ENCODE data around the gene BEX1. TPM values are rescaled to one million over a fixed set of nuclear protein-coding genes. Genes with fewer than 3 reads are reported as not detected.
"Not testable (repeated sequence)": the region's sequence is repeated elsewhere in the genome, so short reads cannot be mapped to it uniquely, and the experiment has no call there.

The BEX1 gene
- polyA plus RNA-seq, 1 donor (not counting 4 experiments of a cell fraction or from before 2014, with no cell fraction given) = 6.4 TPM

DNA sequence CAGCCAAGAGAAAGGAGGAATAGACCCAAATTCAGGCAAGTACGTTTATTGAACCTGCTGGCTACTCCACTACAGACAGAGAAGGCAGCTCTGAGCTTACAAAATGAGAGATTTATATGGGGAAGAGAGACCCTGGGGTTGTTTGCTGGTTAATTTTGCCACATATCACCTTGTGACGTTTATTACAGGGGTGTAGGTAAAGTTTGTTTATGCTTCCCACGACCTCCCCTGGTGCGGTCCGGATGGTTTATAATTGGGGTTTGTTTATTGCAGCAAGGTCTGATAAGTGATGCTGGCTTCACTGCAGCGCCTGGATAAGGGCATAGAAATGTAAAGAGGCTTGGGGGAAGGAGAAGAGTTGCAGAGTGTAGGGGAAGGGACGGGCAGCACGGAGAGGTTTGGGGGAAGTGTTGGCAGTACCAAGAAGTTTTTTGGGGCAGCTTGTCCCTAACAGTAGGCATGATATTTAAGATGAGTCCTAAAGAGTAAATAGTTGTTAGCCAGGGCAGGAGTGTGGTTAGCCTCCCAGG lies 12.6 kb downstream of the BEX1 start:
- no peaks in the 10 kb centered on the region for H3K27me3 ChIP-seq (ENCODE audit: control insufficient read depth, extremely low read depth, insufficient read depth, low read length)
- H3K4me3 ChIP-seq (ENCODE audit: control insufficient read depth in 2 of 3, extremely low read depth in 1 of 3, insufficient read depth in 2 of 3, low read depth in 1 of 3, low read length in 3 of 3) = no peak overlapping the region
- no peaks in the 10 kb centered on the region for H3K9me3 ChIP-seq (ENCODE audit: control insufficient read depth, low read depth, low read length)
- H4K20me1 ChIP-seq (ENCODE audit: control insufficient read depth, extremely low read depth, insufficient read depth, low read length) = no peaks in the 10 kb centered on the region
- H3K79me2 ChIP-seq (ENCODE audit: control insufficient read depth, insufficient read depth, low read length) = no peaks in the 10 kb centered on the region
- no peaks in the 10 kb centered on the region for H3K36me3 ChIP-seq (ENCODE audit: control insufficient read depth in 2 of 2, extremely low read depth in 1 of 2, insufficient read depth in 2 of 2, low read length in 2 of 2)
- no peaks in the 10 kb centered on the region for H3K9me1 ChIP-seq (ENCODE audit: control insufficient read depth, extremely low read depth, insufficient read depth, low read length)
- dilution Hi-C loops (cut with MboI; ENCODE audit: extremely low pct_ligation_motif_present, low sequenced_read_pairs) = no loop called here
- DNase-seq (ENCODE audit: low read depth, low spot score) (no peak), FAIRE-seq (no peak)
- no peaks in the 10 kb centered on the region for H3K4me1 ChIP-seq (ENCODE audit: control insufficient read depth, extremely low read depth, insufficient read depth, low read length)
- H3K4me2 ChIP-seq (ENCODE audit: control insufficient read depth, extremely low read depth, insufficient read depth, low read depth, low read length) = no peak overlapping the region
- no peak overlapping the region for H2AFZ ChIP-seq (ENCODE audit: control insufficient read depth, low read length)
- H3K9ac ChIP-seq (ENCODE audit: control insufficient read depth, extremely low read depth, insufficient read depth, low read length) = no peak overlapping the region
- H3K27ac ChIP-seq (ENCODE audit: control insufficient read depth, insufficient read depth, low read length) = no peak overlapping the region
- TF ChIP-seq EZH2 (IDR thresholded peaks at IDR 0.05; ENCODE audit: low read length) (no peak), CTCF (optimal IDR thresholded peaks at IDR 0.05 in 1 of 3, IDR thresholded peaks at IDR 0.05 in 1 of 3, conservative IDR thresholded peaks at IDR 0.05 in 1 of 3; ENCODE audit: extremely low read depth in 1 of 3, insufficient read depth in 2 of 3, low read length in 3 of 3) (no peak)

- H3K4me1 ChIP-seq (ENCODE audit: control insufficient read depth, extremely low read depth, insufficient read depth, low read length); H3K36me3 ChIP-seq (ENCODE audit: control insufficient read depth in 2 of 2, extremely low read depth in 1 of 2, insufficient read depth in 2 of 2, low read length in 2 of 2); dilution Hi-C loops (cut with MboI; ENCODE audit: extremely low pct_ligation_motif_present, low sequenced_read_pairs); H3K9me3 ChIP-seq (ENCODE audit: control insufficient read depth, low read depth, low read length); H3K4me2 ChIP-seq (ENCODE audit: control insufficient read depth, extremely low read depth, insufficient read depth, low read depth, low read length); H2AFZ ChIP-seq (ENCODE audit: control insufficient read depth, low read length); H4K20me1 ChIP-seq (ENCODE audit: control insufficient read depth, extremely low read depth, insufficient read depth, low read length); DNase-seq (ENCODE audit: low read depth, low spot score); H3K79me2 ChIP-seq (ENCODE audit: control insufficient read depth, insufficient read depth, low read length); H3K4me3 ChIP-seq (ENCODE audit: control insufficient read depth in 2 of 3, extremely low read depth in 1 of 3, insufficient read depth in 2 of 3, low read depth in 1 of 3, low read length in 3 of 3); H3K27ac ChIP-seq (ENCODE audit: control insufficient read depth, insufficient read depth, low read length); H3K27me3 ChIP-seq (ENCODE audit: control insufficient read depth, extremely low read depth, insufficient read depth, low read length); H3K9ac ChIP-seq (ENCODE audit: control insufficient read depth, extremely low read depth, insufficient read depth, low read length); FAIRE-seq; H3K9me1 ChIP-seq (ENCODE audit: control insufficient read depth, extremely low read depth, insufficient read depth, low read length): not testable (repeated sequence)
These were observed 30.6 kb downstream of the BEX1 start for GRCh38 chrX:103033371-103033770.

DNA sequence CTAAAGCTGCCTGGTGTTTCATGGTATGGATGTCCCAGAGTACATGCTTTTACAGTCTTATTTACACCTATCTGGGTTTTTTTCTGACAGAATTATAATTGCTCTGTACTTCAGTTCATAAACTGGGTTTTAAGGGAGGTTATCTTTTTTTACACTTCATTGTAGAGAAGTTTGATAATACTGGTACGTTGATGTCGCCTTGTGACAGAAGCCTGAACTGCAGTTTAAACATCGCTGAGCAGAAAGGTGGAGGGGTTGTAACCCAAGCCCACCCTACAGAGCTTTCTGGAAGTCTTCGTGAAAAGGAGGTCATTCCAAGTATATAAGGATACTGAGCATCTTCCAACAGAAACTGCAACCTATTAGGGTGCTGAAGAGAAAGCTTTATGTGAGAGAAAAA lies 46.4 kb downstream of the BEX1 start:
- Histone ChIP-seq H3K36me3 (ENCODE audit: control insufficient read depth in 2 of 2, extremely low read depth in 1 of 2, insufficient read depth in 2 of 2, low read length in 2 of 2) (no peaks in the 10 kb centered on the region), H3K9me3 (ENCODE audit: control insufficient read depth, low read depth, low read length) (no peaks in the 10 kb centered on the region), H3K79me2 (ENCODE audit: control insufficient read depth, insufficient read depth, low read length) (no peaks in the 10 kb centered on the region), H2AFZ (ENCODE audit: control insufficient read depth, low read length) (no peak overlapping the region), H3K27ac (ENCODE audit: control insufficient read depth, insufficient read depth, low read length) (no peak overlapping the region), H3K4me3 (ENCODE audit: control insufficient read depth in 2 of 3, extremely low read depth in 1 of 3, insufficient read depth in 2 of 3, low read depth in 1 of 3, low read length in 3 of 3) (no peak overlapping the region), H4K20me1 (ENCODE audit: control insufficient read depth, extremely low read depth, insufficient read depth, low read length) (no peaks in the 10 kb centered on the region), H3K27me3 (ENCODE audit: control insufficient read depth, extremely low read depth, insufficient read depth, low read length) (peaks cover 3% of the 10 kb centered on the region), H3K4me2 (ENCODE audit: control insufficient read depth, extremely low read depth, insufficient read depth, low read depth, low read length) (no peak overlapping the region), H3K4me1 (ENCODE audit: control insufficient read depth, extremely low read depth, insufficient read depth, low read length) (no peaks in the 10 kb centered on the region), H3K9ac (ENCODE audit: control insufficient read depth, extremely low read depth, insufficient read depth, low read length) (no peak overlapping the region), H3K9me1 (ENCODE audit: control insufficient read depth, extremely low read depth, insufficient read depth, low read length) (no peaks in the 10 kb centered on the region)
- dilution Hi-C loops (cut with MboI; ENCODE audit: extremely low pct_ligation_motif_present, low sequenced_read_pairs) = no loop called here
- TF ChIP-seq CTCF (optimal IDR thresholded peaks at IDR 0.05 in 1 of 3, IDR thresholded peaks at IDR 0.05 in 1 of 3, conservative IDR thresholded peaks at IDR 0.05 in 1 of 3; ENCODE audit: extremely low read depth in 1 of 3, insufficient read depth in 2 of 3, low read length in 3 of 3) (peak; percentile 35 to 42 (median 42)), EZH2 (IDR thresholded peaks at IDR 0.05; ENCODE audit: low read length) (no peak)
- DNase-seq (ENCODE audit: low read depth, low spot score) (no peak), FAIRE-seq (no peak)

All from keratinocyte (primary cell).